NCI-H1417 treated with DMSO at 0.1 percent for 48 hours (cell line): ENCODE measurements around the gene PCED1B.
"Not testable (repeated sequence)": the region's sequence is repeated elsewhere in the genome, so short reads cannot be mapped to it uniquely, and the experiment has no call there.

Experiments used
- DNase-seq: peaks from one replicate; lab custom pipeline; 2025; lab: John Stamatoyannopoulos, UW

PCED1B gene, protein sequence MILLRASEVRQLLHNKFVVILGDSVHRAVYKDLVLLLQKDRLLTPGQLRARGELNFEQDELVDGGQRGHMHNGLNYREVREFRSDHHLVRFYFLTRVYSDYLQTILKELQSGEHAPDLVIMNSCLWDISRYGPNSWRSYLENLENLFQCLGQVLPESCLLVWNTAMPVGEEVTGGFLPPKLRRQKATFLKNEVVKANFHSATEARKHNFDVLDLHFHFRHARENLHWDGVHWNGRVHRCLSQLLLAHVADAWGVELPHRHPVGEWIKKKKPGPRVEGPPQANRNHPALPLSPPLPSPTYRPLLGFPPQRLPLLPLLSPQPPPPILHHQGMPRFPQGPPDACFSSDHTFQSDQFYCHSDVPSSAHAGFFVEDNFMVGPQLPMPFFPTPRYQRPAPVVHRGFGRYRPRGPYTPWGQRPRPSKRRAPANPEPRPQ

DNA sequence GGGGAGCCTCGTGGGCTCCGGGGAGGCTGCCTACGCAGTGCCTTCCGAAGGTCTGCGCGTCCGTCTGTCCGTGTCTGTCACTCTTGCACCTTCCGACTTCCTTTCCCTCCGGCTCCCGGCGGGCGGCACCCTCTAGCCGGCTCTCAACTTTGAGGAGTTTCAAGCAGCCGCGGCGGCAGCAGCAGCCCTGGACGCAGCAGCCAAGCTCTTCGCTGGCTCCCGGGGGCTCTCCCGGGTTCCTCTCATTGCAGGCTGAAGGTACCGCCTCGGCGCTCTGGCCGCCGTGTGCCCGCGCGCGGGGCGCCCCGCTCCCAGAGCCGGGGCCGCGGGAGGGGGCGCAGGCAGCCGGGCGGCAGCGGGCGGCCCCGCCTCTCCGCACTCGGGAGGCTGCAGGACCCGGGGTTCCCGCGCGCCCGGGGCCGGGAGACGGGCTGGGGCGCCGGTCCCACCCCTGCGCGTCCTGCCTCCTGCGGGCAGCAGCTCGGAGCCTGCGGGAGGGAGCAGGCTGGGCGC, at the start of gene PCED1B, which contains the start of gene AMIGO2:
Gene PCED1B (plus strand): TSS at position 154 of the 513 bp plus-strand sequence. CDS start 155,443 bp downstream, outside the sequence.
Gene AMIGO2 (minus strand): TSS at position 492 of the 513 bp plus-strand sequence. CDS start 957 bp downstream, outside the sequence.
- DNase-seq = peak; percentile 46

DNA sequence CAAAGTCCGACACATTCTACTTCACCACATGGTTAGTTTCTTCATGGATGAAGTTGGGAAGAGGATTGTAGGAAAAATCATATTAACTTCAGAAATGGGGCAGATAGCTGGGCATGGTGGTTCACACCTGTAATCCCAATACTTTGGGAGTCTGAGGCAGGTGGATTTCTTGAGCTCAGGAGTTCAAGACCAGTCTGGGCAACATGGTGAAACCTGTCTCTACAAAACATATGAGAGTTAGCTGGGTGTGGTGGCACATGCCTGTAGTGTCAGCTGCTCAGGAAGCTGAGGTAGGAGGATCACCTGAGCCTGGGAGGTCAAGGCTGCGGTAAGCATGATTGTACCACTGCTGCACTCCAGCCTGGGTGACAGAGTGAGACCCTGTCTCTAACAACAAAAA, 49.5 kb upstream of the PCED1B start:
- no peak for DNase-seq

DNA sequence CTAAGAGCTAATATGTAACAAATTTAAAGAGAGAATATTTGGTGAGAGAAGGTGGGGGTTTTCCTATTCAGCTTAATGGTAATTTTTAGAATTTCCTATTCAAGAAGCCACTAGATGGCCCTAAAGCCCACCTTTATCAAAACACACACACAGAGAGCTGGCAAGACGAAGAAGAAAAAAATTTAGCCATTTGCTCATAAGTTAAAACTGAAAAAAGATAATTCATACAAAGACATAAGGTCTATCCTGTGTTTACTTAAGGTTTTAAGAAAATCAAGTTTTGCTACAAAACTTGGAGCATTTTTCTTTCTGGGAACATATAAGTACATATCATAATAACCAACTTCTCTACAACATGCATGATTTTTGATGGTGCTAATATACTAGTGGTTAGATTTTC, 46.8 kb upstream of the PCED1B start:
- peak; percentile 8 for DNase-seq

DNA sequence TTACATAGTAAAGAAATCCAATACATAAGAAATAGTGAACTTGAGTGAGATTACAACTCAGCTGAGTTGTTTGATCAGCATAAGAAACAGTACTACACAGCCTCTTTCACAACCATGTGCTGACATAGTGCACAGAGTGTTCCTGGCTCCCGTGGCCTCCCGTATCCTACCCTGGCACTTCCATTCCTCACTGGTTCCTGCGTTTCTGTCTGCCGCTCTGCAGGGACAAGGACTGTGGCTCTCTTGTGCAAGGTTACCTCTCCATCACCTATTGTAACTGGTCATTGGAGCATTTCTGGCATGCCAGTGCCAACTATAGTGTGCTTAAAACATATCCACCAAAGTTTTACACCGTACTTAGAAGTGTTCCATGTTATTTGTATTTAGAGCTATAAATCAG, 46.3 kb upstream of the PCED1B start:
- DNase-seq = no peak

DNA sequence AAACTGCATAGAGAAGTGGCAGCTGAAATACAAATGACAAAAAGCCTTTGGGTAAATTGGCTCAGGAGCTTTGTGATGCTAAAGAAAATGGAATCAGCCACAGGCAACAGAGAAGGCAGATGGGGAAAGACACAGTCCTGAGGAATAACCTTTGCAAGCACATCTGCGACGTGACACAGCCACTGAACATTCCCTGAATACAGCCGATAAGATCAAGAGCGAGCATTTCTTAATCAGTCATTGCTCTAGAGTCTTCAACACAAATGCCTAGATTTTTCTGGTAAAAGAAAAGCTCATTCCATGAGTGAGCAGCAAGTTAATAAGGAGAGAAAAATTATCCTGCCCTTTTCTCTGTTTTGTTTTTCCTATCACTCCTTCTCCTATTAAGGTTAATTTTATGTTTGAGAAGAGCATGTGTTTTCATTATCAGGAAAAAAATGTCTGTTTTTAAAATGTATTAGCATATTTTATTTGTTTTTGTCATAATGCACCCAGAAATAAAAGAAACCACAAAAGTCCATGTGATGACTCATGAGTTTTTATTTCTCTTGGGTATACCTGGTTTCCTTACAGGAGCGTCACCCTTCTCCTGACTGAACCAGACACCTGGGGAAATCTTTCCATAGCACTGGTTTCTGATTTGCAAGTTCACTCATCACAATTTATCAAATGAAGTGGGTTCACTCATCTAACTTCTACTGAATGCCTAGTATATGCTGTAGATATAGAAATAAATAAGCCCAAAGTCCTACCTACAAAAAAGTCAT, 45.4 kb upstream of the PCED1B start:
- DNase-seq = no peak

DNA sequence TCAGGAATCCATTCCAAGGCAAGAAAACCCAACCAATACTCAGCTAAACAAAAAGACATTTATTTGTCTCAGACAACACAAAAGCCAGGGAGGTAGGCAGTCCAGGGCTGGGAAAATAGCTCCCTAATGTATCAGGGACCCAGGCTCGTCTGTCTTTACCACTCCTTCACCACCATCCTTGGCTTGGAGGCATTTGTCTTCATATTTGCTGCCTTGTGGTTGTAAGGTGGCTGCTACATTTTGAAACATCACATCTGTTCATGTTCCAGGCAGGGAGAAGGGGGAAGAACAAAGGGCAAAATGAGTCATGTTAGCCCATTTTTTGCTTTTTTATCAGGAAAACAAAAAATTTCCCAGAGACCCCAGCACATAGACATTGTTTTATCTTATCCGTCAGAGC, 44.8 kb upstream of the PCED1B start:
- DNase-seq = no peak

DNA sequence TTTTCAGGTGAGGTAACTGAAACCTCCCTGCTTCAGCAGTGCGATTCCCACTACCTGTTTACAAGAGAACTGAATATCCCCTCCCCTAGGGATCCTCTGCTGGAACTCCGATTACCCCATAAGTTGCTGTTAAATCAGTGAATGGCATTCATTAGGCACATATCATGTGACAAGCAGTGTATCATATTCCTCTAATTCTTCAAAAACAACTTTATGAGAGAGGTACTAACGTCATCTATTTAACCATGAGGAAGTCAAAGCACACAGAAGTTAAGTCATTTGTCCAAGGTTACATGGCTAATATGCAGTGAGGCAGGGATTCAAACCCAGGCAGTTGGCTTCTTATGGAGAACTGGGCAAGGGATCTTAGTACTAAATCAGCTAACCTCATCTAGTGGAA, 43.9 kb upstream of the PCED1B start:
- DNase-seq = no peak

DNA sequence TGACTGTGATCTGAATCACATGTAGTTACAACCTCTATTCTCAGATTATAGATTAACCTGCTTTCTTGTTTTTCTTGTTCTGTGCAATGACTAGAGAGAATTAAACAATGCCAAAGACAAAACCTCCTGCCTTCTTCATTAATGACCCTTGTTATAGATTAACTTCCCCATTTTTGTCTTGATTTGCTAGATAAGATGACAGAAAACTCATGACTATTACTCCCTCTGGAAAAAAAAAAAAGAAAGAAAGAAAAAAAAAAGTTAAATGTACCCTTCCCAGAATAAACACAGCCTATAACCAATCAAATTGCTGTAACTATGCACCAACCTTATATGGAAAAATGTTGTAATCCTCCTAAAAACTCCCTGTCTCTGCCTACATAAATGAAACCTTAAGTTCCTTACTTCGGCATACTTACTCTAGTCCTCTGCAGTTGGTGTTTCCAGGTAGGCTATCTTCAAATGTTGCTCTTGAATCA, 41.1 kb upstream of the PCED1B start:
- no peak for DNase-seq

DNA sequence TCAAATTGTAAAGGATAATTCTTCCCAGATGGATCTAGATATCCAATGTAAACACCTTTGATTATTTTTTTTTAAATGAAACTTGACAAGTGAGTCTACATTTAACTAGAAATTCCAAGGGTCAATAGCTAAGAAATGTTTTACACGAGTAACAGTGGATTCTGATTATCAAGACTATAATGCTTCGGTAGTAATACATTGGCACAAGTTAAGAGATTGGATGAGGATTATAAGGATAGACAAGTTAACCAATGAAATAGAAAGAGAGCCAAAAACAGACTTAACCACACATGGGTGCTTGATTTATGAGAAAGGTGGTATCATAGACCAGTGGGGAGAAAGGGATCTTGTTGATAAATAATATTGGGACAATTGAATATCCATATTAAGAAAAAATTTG, 40.3 kb upstream of the PCED1B start:
- DNase-seq = no peak

DNA sequence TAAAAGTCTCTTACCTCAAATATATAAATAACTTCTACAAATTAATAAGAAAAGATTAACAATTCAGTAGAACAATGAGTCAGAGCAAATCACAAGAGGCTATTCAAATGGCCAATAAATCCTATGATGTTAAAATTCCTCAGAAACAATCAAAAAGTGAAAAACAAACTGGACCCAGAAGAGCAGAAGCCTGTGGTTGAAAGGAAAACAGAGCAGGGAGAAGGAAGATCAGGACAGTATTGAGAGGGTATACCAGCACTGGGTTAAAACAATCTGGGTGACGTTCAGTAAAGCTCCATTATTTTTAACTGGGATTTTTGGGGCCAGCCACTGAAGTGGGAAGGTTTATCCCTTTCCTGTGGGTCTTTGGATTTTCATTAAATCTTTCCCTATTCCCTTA, 39.7 kb upstream of the PCED1B start:
- no peak for DNase-seq

DNA sequence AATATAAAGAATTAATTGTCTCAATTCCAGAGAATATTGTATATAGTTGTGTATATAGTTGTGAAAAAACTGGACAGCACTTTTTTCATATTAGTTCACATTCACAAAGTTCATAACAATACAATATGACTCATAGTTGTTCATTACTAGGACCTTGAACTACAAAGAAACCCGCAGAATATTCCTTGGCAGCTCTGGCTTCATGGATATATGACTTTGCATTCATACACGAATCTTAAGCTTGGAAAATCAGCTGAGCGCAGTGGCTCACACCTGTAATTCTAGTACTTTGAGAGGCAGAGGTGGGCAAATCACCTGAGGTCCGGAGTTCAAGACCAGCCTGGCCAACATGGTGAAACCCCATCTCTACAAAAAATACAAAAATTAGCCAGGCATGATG, 38.1 kb upstream of the PCED1B start:
- no peak for DNase-seq

DNA sequence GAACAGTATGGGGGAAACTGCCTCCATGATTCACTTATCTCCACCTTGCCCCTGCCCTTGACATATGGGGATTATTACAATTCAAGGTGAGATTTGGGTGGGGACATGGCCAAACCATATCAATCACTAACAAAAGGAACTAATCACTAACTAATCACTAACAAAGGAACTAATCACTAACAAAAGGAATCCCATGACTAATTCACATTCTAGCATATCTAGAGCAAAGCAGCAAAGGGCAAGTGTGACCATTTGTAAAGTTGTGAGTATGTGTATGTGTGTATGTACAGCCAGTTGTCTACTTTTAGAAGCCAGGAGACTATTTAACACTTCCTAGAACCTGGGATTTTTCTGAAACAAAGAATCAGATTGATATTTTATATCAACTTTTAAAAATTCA, 30.9 kb upstream of the PCED1B start:
- DNase-seq = no peak

DNA sequence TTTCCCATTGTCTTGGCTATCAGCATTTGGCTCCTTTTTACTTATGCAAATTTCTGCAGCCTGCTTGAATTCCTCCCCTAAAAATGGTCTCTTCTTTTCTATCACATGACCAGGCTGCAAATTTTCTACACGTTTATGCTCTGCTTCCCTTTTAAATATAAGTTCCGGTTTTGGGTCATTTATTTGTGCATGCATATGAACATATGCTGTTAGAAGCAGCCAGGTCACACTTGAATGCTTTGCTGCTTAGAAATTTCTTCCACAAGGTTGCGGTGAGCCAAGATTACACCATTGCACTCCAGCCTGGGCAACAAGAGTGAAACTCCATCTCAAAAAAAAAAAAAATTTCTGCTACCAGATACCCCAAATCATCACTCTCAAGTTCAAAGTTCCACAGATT, 28.1 kb upstream of the PCED1B start:
- DNase-seq = not testable (repeated sequence)

DNA sequence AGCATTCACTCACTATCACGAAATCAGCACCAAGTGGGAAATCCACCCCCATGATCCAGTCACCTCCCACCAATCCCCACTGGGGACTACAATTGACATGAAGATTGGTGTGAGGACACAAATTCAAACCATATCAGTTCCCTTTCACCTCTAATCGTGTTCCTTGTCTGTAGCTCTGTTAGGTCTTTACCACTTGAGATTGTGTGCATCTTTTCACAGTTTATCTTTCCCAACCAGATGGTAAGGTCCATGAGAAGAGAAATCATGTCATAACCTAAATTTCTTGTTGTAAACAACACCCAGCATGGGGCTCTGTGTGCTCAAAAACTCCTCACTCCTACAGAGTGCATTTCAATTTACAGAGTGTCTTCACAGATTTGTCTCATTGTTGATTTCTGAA, 27.1 kb upstream of the PCED1B start:
- DNase-seq = no peak

DNA sequence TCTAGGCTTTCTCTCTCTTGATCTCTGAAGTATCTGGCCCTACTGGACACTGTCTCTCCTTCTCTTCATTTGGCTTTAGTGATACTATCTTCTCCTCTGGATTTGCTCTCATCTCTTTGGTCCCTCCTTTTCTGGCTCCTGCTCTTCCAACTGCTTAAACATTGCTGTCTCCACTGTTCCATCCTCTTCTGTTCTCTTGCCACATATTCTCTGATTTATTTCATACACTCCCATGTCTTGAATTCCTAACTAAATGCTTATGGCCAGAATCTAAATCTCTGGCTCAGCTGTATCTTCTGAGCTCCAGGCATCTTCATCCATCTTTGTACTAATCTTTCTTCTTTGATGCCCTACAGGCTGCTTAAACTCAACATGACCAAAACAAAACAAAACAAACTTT, 25.5 kb upstream of the PCED1B start:
- DNase-seq = no peak

DNA sequence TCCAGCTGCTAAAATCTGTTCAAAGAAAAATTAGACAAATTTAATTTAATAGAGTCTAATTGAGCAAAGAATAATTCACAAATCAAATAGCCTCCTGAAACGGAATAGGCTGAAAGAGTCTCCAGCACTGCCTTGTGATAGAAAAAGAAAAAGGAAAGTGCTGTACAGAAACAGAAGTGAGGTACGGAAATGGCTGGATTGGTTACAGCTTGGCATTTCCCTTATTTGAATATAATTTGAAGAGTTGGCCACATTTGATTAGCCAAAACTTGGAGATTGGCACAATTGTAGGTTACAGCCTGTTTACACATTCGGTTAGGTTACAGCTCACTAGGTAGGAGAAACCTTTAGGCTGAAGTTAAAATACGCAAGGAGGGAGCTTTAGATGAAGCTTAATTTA, 24.8 kb upstream of the PCED1B start:
- no peak for DNase-seq

DNA sequence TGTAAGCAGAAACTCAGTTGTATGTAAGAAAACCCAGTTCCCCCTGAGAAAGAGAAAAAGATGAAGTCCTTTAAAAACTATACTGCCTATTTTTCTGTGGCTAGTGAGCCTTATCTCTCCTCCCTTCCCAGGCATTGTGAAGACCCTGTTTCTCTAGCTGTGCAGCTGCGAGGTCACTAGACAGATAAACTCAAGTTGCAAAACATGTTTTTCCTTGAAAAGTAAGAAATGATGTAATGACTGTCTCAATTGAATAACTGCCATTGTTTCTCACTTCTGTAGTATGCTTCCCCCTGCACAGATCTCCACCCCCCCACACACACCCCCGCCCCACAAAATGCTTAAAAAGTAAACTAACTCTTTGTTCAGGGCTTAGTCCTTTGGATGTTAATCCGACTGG, 23.6 kb upstream of the PCED1B start:
- DNase-seq = not testable (repeated sequence)

DNA sequence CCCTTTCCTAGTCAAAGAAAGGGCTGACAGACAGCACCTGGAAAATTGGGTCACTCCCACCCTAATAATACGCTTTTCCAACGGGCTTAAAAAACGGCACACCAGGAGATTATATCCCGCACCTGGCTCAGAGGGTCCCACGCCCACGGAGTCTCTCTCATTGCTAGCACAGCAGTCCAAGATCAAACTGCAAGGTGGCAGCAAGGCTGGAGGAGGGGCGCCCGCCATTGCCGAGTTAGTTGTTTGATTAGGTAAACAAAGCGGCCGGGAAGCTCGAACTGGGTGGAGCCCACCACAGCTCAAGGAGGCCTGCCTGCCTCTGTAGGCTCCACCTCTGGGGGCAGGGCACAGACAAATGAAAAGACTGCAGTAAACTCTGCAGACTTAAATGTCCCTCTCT, 22.5 kb upstream of the PCED1B start:
- DNase-seq = not testable (repeated sequence)

DNA sequence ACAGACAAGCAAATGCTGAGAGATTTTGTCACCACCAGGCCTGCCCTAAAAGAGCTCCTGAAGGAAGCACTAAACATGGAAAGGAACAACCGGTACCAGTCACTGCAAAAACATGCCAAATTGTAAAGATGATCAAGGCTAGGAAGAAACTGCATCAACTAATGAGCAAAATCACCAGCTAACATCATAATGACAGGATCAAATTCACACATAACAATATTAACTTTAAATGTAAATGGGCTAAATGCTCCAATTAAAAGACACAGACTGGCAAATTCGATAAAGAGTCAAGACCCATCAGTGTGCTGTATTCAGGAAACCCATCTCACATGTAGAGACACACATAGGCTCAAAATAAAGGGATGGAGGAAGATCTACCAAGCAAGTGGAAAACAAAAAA, 20.8 kb upstream of the PCED1B start:
- not testable (repeated sequence) for DNase-seq

DNA sequence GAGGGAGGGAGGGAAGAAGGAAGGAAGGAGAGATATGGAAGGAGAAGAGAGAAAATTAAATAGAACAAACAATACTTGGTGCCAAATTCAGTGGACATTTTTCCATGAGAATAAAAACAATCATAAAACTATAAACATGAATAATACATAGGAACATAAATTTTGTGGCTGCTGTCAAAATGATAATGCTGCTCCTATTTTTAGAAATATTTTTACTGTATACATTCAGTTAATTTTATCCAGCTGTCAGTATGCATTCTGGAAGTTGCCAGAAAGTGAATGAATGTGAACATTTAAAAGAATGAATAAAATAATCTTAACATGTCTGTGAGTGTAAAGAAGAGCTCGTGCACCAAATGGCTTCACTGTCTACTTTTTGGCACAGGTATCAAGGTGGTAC, 13.9 kb upstream of the PCED1B start:
- DNase-seq = no peak

DNA sequence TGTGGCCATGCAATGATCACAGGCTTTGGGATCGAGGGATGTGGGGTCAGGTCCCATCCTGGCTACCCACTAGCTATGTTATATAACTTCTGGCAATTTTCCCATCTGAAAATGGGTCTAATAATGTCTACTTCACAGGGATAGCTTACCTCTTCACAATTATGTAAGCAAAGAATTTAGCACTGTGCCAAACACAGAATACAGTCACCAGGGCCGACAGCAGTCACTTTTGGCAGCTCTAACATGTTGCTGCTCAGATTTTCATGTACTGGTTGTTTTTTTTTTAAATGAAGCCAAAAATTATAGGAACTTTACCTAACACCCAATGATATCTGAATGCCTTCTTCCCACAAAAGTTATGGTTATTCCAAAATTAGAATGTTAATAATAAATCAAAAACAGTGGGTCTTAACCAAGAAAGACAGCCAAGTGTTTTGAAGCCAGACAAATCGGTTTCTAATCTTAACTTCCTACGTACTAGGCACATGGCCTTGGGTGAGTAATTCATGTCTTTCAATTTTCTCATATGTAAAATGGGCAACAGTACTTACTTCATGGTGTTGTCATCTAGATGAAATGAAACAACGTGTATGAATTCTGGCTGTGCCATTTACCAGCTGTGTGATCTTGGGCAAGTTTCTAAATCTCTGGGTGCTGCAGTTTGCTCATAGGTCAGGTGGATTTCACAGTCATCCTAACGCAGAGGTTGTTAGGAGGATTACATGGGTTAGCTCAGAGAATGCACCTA, 13.0 kb upstream of the PCED1B start:
- no peak for DNase-seq

DNA sequence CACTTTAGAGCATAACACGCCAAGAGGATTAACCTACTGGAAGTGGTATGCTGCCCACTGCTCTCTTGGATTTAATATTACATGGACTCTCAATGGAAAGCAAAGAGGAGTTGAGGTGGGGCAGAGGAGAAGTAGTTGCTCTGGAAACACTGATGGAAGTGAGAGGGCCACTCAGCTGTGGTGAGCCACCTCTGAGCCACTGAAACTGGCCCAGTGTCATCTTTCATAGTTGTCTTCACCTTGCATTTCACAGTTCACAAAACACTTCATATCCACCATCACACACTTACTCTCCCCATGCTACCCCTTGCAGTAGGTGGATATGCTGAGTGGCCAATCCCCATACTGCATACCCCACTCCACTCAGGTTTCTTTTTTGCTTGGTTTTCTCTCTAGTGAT, 12.2 kb upstream of the PCED1B start:
- DNase-seq = no peak
